Mucosa of descending colon (tissue), 3 donors: ENCODE results near the gene ZNF235. TPM values are rescaled to one million over a fixed set of nuclear protein-coding genes. Genes with fewer than 3 reads are reported as not detected.

Experiments used
- ATAC-seq: fragments of 200-7000 bp; cut with Tn5 transposase; one replicate; pipeline ENCODE4 v1.9.1; 2020; ENCODE audit warnings: mild to moderate bottlenecking, moderate library complexity
- DNase-seq, 3 donors: peaks; one replicate each; pipeline ENCODE4 v3.0.0-alpha.2; 2020
- H3K36me3 ChIP-seq: fragments of 200-600 bp; one replicate; pipeline ENCODE4 v1.8.0; 2021; ENCODE audit warnings: low read depth, mild to moderate bottlenecking
- H3K4me1 ChIP-seq: fragments of 200-600 bp; one replicate; pipeline ENCODE4 v1.8.0; 2021; ENCODE audit warnings: low read depth, mild to moderate bottlenecking
- H3K4me3 ChIP-seq: fragments of 200-600 bp; one replicate; pipeline ENCODE4 v1.8.0; 2021; ENCODE audit warnings: mild to moderate bottlenecking
- H3K9me3 ChIP-seq: fragments of 200-600 bp; one replicate; pipeline ENCODE4 v1.8.0; 2021; ENCODE audit warnings: mild to moderate bottlenecking
- CTCF ChIP-seq: fragments of 200-600 bp; IDR thresholded peaks from one replicate; pipeline ENCODE4 v1.8.0; 2022; ENCODE audit warnings: antibody characterized with exemption, mild to moderate bottlenecking
- intact Hi-C, 2 donors: fragments of 100-400 bp; cut with DNase I in 1 of 2; cut with micrococcal nuclease in 1 of 2; formaldehyde crosslinking; loops; one replicate each; pipeline versions ENCODE4 v1.11.0 to v1.11.1; 2022; cut with DNase I, micrococcal nuclease
- total RNA-seq, 3 donors: library from RNA; stranded (reverse); fragmentation: NEBNext Ultra II Directional in 2 of 3; extraction: Animal tissue kit (Norgen Biotek cat#: 25700) in 2 of 3; gene quantifications; one replicate each; pipeline versions ENCODE4 v1.2.1 to v1.2.4, GENCODE V29; 2021 to 2023
- donor health status: DM: no; HTN: no; CAD: no; lungs with moderate emphysema.
- donor health status: DM: no; HTN: no; CAD: no.
- donor health status: DM: no; HTN: yes; CAD: no.

ZNF235 gene
- total RNA-seq, 3 donors from 2014 or later = 5.0 to 11.7 (median 9.8) TPM

DNA sequence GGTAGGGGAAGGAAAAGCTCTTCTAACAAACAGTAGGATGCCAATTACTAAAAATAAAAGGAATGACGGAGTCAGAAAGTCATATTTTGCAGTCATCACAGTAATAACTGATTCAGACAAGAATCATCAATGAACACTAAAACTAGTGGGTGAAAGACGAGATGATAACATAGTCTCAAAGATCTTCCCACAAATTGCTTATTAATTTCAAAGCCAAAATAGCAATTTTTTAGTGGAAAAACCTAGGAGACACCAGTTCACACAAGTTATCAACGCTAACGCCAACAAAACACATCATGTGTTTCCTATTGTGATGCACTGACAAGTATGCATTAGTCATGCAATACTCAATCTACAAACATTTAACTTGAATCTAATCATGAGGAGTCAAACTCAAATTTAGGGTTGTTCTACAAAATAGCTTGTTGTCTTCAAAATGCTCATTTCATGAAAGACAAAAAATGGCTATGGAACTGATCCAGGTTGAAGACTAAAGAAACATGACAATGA is 26.6 kb downstream of the ZNF235 start:
- Histone ChIP-seq H3K4me3 (no peak overlapping the region), H3K4me1 (no peaks in the 10 kb centered on the region), H3K36me3 (no peaks in the 10 kb centered on the region), H3K9me3 (peaks cover 95% of the 10 kb centered on the region)
- DNase-seq (no peak), ATAC-seq (no peak)
- TF ChIP-seq CTCF = no peak
- intact Hi-C loops = no loop called here

DNA sequence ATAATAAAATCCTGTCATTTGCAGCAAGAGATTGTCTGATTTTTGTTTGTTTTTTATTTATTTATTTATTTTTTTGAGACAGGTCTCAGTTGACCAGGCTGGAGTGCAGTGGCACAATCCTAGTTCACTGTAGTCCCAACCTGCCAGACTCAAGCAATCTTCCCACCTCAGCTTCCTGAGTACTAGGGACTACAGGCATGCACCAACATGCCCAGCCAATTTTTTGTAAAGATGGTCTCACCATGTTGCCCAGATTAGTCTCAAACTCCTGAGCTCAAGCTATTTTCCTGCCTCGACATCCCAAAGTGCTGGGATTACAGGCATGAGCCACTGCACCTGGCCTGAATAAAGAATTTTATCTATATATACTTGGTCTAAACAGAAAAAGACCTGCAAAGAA is 27.5 kb downstream of the ZNF235 start:
- H3K4me3 ChIP-seq = no peak overlapping the region
- ATAC-seq (no peak), DNase-seq (no peak)
- intact Hi-C loops = no loop called here
- no peaks in the 10 kb centered on the region for H3K36me3 ChIP-seq
- peaks cover 95% of the 10 kb centered on the region for H3K9me3 ChIP-seq
- no peak for TF ChIP-seq CTCF
- no peaks in the 10 kb centered on the region for H3K4me1 ChIP-seq

DNA sequence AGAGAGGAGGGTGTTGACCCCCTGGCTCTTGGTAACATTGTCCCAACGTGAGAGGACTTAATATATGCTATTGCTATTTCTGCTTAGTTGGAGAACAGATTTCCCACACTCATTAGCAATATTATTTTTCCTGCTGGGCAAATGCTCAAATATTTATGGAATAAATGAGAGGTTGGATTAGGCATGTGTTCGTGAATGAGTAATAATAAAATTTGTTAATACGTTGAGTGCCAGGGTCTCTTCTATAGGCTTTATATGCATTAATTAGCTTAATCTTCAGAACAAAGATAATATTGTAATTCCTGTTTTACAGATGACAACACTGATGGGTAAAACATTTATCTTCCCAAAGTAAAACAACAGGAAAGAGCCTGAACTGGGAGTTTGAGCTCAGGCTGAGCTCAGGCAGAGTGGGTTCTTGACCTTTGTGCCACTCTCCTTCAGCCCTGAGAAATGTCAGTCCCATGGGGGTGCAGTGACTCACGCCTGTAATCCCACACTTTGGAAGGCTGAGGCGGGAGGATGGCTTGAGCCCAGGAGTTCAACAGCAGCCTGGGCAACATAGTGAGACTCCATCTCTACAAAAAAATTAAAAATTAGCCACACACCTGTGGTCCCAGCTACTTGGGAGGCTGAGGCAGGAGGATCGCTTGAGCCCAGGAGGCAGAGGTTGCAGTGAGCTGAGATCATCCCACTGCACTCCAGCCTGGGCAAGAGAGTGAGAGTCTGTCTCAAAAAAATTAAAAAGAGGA is 44.0 kb downstream of the ZNF235 start:
- no peak for ATAC-seq
- peaks cover 53% of the 10 kb centered on the region for H3K9me3 ChIP-seq
- no peak for TF ChIP-seq CTCF
- no peaks in the 10 kb centered on the region for H3K4me1 ChIP-seq
- intact Hi-C loops = no loop called here
- H3K4me3 ChIP-seq = no peak overlapping the region
- H3K36me3 ChIP-seq = no peaks in the 10 kb centered on the region
- no peak for DNase-seq

DNA sequence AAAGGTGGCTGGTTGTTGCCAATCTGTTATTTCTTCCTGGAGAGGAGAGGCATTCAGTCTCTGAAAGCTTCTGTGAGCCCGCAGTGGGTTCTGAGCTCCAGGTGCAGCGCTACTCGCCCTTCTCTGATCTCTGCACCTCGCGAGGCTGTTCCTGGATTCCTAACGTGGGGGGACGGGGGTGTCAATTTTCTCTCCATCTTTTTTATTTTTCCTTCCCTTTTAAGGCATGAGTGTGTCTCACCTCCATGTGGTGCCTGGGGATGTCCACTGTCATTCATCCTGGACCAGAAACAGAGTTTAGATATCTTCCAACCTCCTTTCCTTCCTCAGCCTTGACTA is 44.5 kb downstream of the ZNF235 start:
- Histone ChIP-seq H3K36me3 (no peaks in the 10 kb centered on the region), H3K4me1 (no peaks in the 10 kb centered on the region)
- peak; percentile 58 for ATAC-seq

DNA sequence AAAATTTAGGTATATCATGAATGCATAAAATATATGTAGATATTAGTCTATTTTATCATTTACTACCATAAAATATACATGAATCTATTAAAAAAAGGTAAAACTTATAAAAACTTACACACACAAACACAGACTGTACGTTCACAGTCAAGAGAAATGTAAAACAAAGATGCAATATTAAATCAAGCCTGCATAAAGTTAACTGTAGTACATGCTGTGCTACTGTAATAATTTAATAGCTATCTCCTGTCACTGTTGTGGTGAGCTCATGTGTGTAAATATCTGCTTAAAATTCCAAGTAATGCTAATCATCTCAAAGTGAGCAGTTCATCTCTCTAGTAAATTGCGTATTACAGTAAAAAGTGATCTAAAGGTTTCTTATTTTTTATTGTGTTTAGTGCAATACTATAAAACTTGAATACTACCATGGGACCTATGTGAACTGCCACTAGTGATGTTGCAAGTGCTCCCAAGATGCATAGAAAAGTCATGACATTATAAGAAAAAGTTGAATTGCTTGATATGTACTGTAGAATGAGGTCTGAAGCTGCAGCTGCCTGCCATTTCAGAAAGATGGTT is 45.9 kb downstream of the ZNF235 start:
- no peak for TF ChIP-seq CTCF
- intact Hi-C loops = no loop called here
- peaks cover 65% of the 10 kb centered on the region for H3K9me3 ChIP-seq
- H3K36me3 ChIP-seq = no peaks in the 10 kb centered on the region
- no peaks in the 10 kb centered on the region for H3K4me1 ChIP-seq
- DNase-seq (no peak), ATAC-seq (no peak)
- no peak overlapping the region for H3K4me3 ChIP-seq

More for the DNA sequence above, 44.5 kb downstream of the ZNF235 start:
- H3K4me3 ChIP-seq = no peak overlapping the region
- peaks cover 56% of the 10 kb centered on the region for H3K9me3 ChIP-seq
- peak in 2 of 3 donors; percentile 12 to 33 for DNase-seq
- intact Hi-C loops = no loop called here
- no peak for TF ChIP-seq CTCF
